Uterus (tissue), 4 donors: ENCODE results near the gene SEC22A. TPM values are rescaled to one million over a fixed set of nuclear protein-coding genes. Genes with fewer than 3 reads are reported as not detected.

Experiments used
- DNase-seq, 2 donors: peaks; one replicate each; pipeline ENCODE4 v3.0.0-alpha.2; 2019 to 2020
- H3K27ac ChIP-seq, 2 donors: fragments of 200-600 bp; sonication (generic); 1 replicate in 1 of 2; 2 replicates in 1 of 2; pipeline ENCODE4 v1.5.1; 2016 to 2018
- H3K27me3 ChIP-seq, 2 donors: fragments of 200-600 bp; sonication (generic); one replicate each; pipeline ENCODE4 v1.5.1; 2018 to 2019; ENCODE audit warnings: control low read depth in 1 of 2
- H3K36me3 ChIP-seq, 2 donors: fragments of 200-600 bp; sonication (generic); one replicate each; pipeline ENCODE4 v1.5.1; 2019; ENCODE audit warnings: control low read depth in 1 of 2
- H3K4me1 ChIP-seq, 2 donors: fragments of 200-600 bp; sonication (generic); one replicate each; pipeline ENCODE4 v1.5.1; 2018 to 2019; ENCODE audit warnings: control low read depth in 1 of 2
- H3K4me3 ChIP-seq, 2 donors: fragments of 200-600 bp; sonication (generic); 1 replicate in 1 of 2; 2 replicates in 1 of 2; pipeline ENCODE4 v1.5.1; 2018 to 2019; ENCODE audit warnings: mild to moderate bottlenecking in 1 of 2
- H3K9me3 ChIP-seq, 2 donors: fragments of 200-600 bp; sonication (generic); one replicate each; pipeline ENCODE4 v1.5.1; 2019; ENCODE audit warnings: control low read depth in 1 of 2
- CTCF ChIP-seq, 4 experiments: fragments of 200-600 bp in 2 of 4; fragments of 450-650 bp in 2 of 4; sonication (generic) in 2 of 4; IDR thresholded peaks; one replicate each; pipeline ENCODE4 v1.5.1; 2016 to 2019; ENCODE audit warnings: antibody characterized with exemption in 4 of 4, mild to moderate bottlenecking in 2 of 4, moderate library complexity in 1 of 4
- POLR2A ChIP-seq, 2 donors: fragments of 450-650 bp; IDR thresholded peaks; one replicate each; pipeline ENCODE4 v1.6.1; 2016; ENCODE audit warnings: antibody characterized with exemption in 2 of 2, mild to moderate bottlenecking in 1 of 2, moderate library complexity in 1 of 2
- intact Hi-C: fragments of 100-400 bp; cut with DNase I; formaldehyde crosslinking; loops from one replicate; pipeline ENCODE4 v1.15.1; 2023; ENCODE audit warnings: low total_unique reads
- total RNA-seq, 4 donors: library from RNA; depleted of rRNA in 3 of 4; stranded (reverse); fragments of >200 nt in 3 of 4; gene quantifications; one replicate each; pipeline versions ENCODE4 v1.1.0 to v1.2.4, GENCODE V29; 2014 to 2023
- donor health status: DM: yes; HTN: yes; CAD: no.

SEC22A gene
- total RNA-seq, 4 donors from 2014 or later, result 14.9 to 103 (median 35.6) TPM

- H3K27ac ChIP-seq, result no peak overlapping the region
- intact Hi-C loops, result no loop called here
Observed at GRCh38 chr3:123289391-123290106, 87.8 kb downstream of the SEC22A start.

GRCh38 chr3:123290107-123290930 lies 88.6 kb downstream of the SEC22A start:
- Histone ChIP-seq H3K4me1 (no peaks in the 10 kb centered on the region), H3K9me3 (no peaks in the 10 kb centered on the region), H3K27me3 (no peaks in the 10 kb centered on the region), H3K4me3 (no peak overlapping the region), H3K27ac (no peak overlapping the region), H3K36me3 (no peaks in the 10 kb centered on the region)
- no peak for TF ChIP-seq CTCF (IDR thresholded peaks at IDR 0.05)
- no peak for TF ChIP-seq POLR2A (IDR thresholded peaks at IDR 0.05)
- no peak for DNase-seq
- intact Hi-C loops, result no loop called here

More at GRCh38 chr3:123289391-123290106, 87.8 kb downstream of the SEC22A start:
- Histone ChIP-seq H3K9me3 (no peaks in the 10 kb centered on the region), H3K36me3 (no peaks in the 10 kb centered on the region), H3K4me1 (no peaks in the 10 kb centered on the region), H3K27me3 (no peaks in the 10 kb centered on the region), H3K4me3 (no peak overlapping the region)
- no peak for DNase-seq
- TF ChIP-seq CTCF (IDR thresholded peaks at IDR 0.05) (no peak), POLR2A (IDR thresholded peaks at IDR 0.05) (no peak)

GRCh38 chr3:123290962-123291361 lies 89.2 kb downstream of the SEC22A start:
- intact Hi-C loops, result no loop called here
- no peaks in the 10 kb centered on the region for H3K4me1 ChIP-seq
- H3K27ac ChIP-seq, result no peak overlapping the region
- no peaks in the 10 kb centered on the region for H3K9me3 ChIP-seq
- no peaks in the 10 kb centered on the region for H3K27me3 ChIP-seq
- no peak overlapping the region for H3K4me3 ChIP-seq
- DNase-seq, result no peak
- TF ChIP-seq POLR2A (IDR thresholded peaks at IDR 0.05), result no peak
- TF ChIP-seq CTCF (IDR thresholded peaks at IDR 0.05), result no peak
- no peaks in the 10 kb centered on the region for H3K36me3 ChIP-seq

GRCh38 chr3:123291404-123291803 lies 89.7 kb downstream of the SEC22A start:
- H3K4me3 ChIP-seq, result no peak overlapping the region
- no peak for DNase-seq
- no peaks in the 10 kb centered on the region for H3K4me1 ChIP-seq
- no peaks in the 10 kb centered on the region for H3K36me3 ChIP-seq
- H3K27ac ChIP-seq, result no peak overlapping the region
- no peaks in the 10 kb centered on the region for H3K9me3 ChIP-seq
- no peaks in the 10 kb centered on the region for H3K27me3 ChIP-seq
- no peak for TF ChIP-seq CTCF (IDR thresholded peaks at IDR 0.05)
- TF ChIP-seq POLR2A (IDR thresholded peaks at IDR 0.05), result no peak
- intact Hi-C loops, result no loop called here
